ENCODE data around the gene BPHL.

GRCh38 chr6:3195420-3195694, 76.8 kb downstream of the BPHL start:
- no peak for TF ChIP-seq CTCF (optimal IDR thresholded peaks at IDR 0.05 in 1 of 3, IDR thresholded peaks at IDR 0.05 in 1 of 3, conservative IDR thresholded peaks at IDR 0.05 in 1 of 3; ENCODE audit: extremely low read depth in 1 of 3, insufficient read depth in 2 of 3, low read length in 3 of 3)
- no peak for TF ChIP-seq EZH2 (IDR thresholded peaks at IDR 0.05; ENCODE audit: low read length)
